Body of pancreas (tissue), 4 donors: ENCODE measurements around the gene PTPRF.

Experiments
- CTCF ChIP-seq, 7 experiments: fragments of 450-650 bp in 4 of 7; fragments of 200-600 bp in 3 of 7; sonication (generic) in 3 of 7; IDR thresholded peaks; one replicate each; pipeline ENCODE4 v1.5.1; 2016 to 2019; ENCODE audit warnings: antibody characterized with exemption in 7 of 7
- POLR2A ChIP-seq, 3 donors: fragments of 450-650 bp; IDR thresholded peaks; one replicate each; pipeline ENCODE4 v1.6.1; 2016; ENCODE audit warnings: antibody characterized with exemption in 3 of 3, mild to moderate bottlenecking in 2 of 3

- TF ChIP-seq CTCF (IDR thresholded peaks at IDR 0.05) (no peak), POLR2A (IDR thresholded peaks at IDR 0.05) (no peak)
Measured at GRCh38 chr1:43545695-43546387, 15.2 kb downstream of the PTPRF start.
